ENCODE data around the gene ACAD11.
A peak's percentile ranks its signal among the peaks of the same experiment; 100 is the strongest.
"Not testable (repeated sequence)": the region's sequence is repeated elsewhere in the genome, so short reads cannot be mapped to it uniquely, and the experiment has no call there.

The ACAD11 gene

GRCh38 chr3:132556508-132557159, 103.0 kb downstream of the ACAD11 start:
- TF ChIP-seq, protein P1, sequence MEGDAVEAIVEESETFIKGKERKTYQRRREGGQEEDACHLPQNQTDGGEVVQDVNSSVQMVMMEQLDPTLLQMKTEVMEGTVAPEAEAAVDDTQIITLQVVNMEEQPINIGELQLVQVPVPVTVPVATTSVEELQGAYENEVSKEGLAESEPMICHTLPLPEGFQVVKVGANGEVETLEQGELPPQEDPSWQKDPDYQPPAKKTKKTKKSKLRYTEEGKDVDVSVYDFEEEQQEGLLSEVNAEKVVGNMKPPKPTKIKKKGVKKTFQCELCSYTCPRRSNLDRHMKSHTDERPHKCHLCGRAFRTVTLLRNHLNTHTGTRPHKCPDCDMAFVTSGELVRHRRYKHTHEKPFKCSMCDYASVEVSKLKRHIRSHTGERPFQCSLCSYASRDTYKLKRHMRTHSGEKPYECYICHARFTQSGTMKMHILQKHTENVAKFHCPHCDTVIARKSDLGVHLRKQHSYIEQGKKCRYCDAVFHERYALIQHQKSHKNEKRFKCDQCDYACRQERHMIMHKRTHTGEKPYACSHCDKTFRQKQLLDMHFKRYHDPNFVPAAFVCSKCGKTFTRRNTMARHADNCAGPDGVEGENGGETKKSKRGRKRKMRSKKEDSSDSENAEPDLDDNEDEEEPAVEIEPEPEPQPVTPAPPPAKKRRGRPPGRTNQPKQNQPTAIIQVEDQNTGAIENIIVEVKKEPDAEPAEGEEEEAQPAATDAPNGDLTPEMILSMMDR (IDR thresholded peaks at IDR 0.05; ENCODE audit: control insufficient read depth, extremely low read depth, insufficient read depth): no peak
- no peak for DNase-seq (ENCODE audit: low read depth)
- H3K4me3 ChIP-seq (ENCODE audit: low read depth, low read length): no peak overlapping the region

DNA sequence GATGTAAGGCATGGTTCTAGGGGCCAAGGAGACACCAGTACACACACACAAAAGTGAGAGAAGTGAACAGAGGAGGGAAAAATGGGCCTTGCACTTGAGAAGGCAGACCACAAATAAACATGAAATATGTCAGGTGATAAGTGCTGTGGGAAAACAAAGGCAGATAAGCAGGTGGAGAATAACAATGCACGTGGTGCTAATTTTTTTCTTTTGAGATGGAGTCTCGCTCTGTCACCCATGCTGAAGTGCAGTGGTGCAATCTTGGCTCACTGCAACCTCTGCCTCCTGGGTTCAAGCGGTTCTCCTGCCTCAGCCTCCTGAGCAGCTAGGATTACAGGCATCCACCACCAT, 103.6 kb downstream of the ACAD11 start:
- not testable (repeated sequence) for H3K4me3 ChIP-seq (ENCODE audit: low read depth, low read length); DNase-seq (ENCODE audit: low read depth)

DNA sequence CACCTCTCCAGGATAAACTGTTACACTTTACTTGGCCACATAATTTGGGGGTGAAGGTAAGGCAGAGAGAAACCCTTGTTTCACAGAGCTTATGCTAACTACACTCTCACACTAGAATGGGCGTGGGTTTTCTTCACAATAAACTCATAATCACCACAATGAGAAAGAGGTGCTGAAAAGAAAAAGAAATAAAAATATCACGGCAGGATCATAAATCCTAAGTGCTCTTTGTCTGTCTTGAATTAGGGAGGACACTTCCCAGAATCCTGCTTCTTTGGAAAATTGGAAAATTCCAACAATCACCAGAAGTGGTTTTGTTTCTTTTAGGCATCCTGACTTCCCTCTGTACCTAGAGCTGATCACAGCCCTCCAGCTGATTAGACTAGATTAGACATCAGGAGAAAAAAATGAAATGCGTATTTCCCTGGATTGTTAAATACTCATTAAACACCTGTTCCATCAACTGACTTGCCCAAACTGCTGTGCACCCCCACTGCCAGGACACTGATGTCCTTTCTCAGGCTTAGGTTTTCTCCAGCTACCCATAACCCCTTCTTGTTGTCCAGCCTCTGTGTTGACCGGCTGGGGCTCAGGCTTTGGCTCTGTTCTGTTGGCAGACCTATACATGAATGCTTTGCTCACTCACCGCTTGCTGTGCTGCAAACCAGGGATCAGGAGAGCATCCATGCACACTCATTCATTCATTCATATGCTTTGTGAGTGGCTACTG, 104.1 kb downstream of the ACAD11 start:
- H3K4me3 ChIP-seq (ENCODE audit: low read depth, low read length): no peak overlapping the region
- no peak for DNase-seq (ENCODE audit: low read depth)
- TF ChIP-seq, protein P1 (IDR thresholded peaks at IDR 0.05; ENCODE audit: control insufficient read depth, extremely low read depth, insufficient read depth): no peak

DNA sequence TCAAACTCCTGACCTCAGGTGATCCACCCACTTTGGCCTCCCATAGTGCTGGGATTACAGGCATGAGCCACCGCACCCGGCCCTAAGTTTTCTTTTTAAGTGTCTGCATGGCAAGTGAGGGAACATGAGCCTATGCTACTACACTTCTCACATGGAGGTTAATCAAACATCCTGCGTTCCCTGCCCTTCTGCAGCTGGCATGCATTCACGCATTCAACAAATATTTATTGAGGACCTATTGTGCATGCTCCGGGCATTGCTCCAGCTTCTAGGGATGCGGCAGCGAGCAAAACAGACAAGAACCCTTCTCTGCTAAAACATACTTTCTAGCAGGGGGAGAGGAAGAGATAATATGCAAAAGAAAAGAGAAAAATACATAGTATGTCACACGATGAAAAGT, 105.2 kb downstream of the ACAD11 start:
- H3K4me3 ChIP-seq (ENCODE audit: low read depth, low read length): no peak overlapping the region
- TF ChIP-seq, protein P1 (IDR thresholded peaks at IDR 0.05; ENCODE audit: control insufficient read depth, extremely low read depth, insufficient read depth): no peak
- peak; percentile 43 for DNase-seq (ENCODE audit: low read depth)

DNA sequence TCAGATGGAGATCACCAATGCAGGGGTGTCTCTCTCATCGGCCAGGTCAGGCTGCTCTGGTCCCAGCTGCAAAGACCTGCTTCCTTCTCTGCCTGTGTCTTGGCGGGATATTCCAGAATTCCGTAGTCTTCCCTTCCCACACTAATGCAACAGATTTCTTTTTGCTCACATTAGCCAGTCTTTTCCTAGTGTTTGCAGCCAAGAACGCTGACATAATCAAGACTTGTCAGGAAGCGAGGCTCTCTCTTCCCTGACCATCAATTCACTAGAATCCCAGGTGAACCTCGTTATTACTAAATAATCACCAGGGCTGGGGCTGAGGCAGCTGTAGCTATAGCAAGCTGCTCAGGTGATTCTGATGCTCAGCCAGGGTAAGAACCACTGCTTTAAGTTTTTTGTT, 105.8 kb downstream of the ACAD11 start:
- DNase-seq (ENCODE audit: low read depth): no peak
- H3K4me3 ChIP-seq (ENCODE audit: low read depth, low read length): no peak overlapping the region
- TF ChIP-seq, protein P1 (IDR thresholded peaks at IDR 0.05; ENCODE audit: control insufficient read depth, extremely low read depth, insufficient read depth): no peak

DNA sequence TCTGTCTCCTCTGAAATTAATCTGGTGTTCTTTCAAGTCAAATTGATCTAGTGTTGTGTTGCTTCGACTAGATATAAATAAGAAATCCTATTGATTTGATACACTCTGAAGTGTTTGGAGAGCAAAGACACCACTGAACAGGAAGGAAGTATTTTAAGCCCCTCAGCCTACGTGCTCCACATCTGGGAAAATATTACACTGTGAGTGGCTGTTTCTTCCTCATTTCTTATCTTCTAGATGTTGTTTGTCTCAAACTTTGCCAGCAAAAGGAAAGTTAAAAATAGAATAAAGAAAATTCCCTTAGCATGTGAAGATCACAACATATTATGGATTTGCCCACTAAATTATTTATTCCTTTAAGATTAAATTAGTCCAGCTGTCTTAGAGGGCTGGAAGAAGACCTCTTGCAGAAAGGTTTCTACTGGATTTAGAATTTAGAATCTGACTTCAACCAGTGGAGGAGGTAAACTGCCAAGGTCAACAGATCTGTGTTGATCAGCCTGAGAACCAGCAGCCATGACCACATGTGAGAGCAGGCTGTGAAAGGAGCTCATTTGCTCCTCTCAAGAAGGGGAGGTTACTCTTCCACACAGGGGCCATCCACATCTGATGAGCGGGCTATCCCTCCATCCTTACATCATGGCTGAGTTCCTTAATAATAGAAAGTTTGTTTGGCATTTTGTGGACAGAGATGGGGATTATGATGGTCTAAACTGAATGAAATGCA, 108.9 kb downstream of the ACAD11 start:
- no peak overlapping the region for H3K4me3 ChIP-seq (ENCODE audit: low read depth, low read length)
- no peak for DNase-seq (ENCODE audit: low read depth)
- TF ChIP-seq, protein P1 (IDR thresholded peaks at IDR 0.05; ENCODE audit: control insufficient read depth, extremely low read depth, insufficient read depth): no peak

GRCh38 chr3:132549890-132550578, 109.6 kb downstream of the ACAD11 start:
- TF ChIP-seq, protein P1 (IDR thresholded peaks at IDR 0.05; ENCODE audit: control insufficient read depth, extremely low read depth, insufficient read depth): no peak
- H3K4me3 ChIP-seq (ENCODE audit: low read depth, low read length): no peak overlapping the region
- DNase-seq (ENCODE audit: low read depth): no peak
